ENCODE measurements around the gene SYT11. TPM values are rescaled to one million over a fixed set of nuclear protein-coding genes. Genes with fewer than 3 reads are reported as not detected.
"Not testable (repeated sequence)": the region's sequence is repeated elsewhere in the genome, so short reads cannot be mapped to it uniquely, and the experiment has no call there.

Gene SYT11, protein sequence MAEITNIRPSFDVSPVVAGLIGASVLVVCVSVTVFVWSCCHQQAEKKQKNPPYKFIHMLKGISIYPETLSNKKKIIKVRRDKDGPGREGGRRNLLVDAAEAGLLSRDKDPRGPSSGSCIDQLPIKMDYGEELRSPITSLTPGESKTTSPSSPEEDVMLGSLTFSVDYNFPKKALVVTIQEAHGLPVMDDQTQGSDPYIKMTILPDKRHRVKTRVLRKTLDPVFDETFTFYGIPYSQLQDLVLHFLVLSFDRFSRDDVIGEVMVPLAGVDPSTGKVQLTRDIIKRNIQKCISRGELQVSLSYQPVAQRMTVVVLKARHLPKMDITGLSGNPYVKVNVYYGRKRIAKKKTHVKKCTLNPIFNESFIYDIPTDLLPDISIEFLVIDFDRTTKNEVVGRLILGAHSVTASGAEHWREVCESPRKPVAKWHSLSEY
- 10 to 100 TPM; 17.1 to 29.9 TPM for total RNA-seq

DNA sequence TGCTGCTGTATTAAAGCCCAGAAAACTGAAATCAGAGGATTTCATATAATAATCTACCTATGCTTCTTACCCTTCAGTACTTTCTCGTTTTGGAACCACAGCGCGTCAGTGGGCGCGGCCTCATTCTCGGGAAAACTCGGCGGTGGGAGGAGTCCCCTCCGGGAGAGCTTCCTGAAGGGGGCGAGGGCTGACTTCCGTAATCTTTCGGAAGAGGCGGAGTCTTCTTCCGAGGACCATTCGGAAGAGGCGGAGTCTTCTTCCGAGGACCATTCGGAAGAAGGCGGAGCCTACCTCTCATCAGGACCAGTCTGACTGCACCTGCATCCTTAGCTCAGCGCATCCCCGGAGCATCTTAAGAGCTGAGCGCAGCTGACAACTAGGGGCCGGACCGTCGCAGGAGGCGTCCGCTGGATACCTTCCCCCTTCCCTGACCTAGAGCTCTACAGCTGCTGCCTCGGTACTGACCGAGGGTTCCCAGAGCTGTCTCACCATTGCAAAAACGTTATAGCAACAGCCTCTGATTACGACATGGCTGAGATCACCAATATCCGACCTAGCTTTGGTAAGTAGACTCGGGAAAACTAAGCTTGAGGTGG lies at the start of gene SYT11:
SYT11 (plus strand) TSS at position 334 of the 596 bp plus-strand sequence; CDS start at position 529, 195 bp downstream.
- CTCF ChIA-PET = interaction anchor here (0.6 to 1.9 kb wide), 7 partner anchors 35 to 608 kb away, joined by 3 to 5 read pairs (median 3); no protein-coding TSS in a partner anchor
- peak; percentile 78 for ATAC-seq
- H3K4me3 Mint-ChIP-seq = peak within 1 kb of the TSS; percentile 96
- peaks cover 12% of the 10 kb centered on the region for H3K36me3 Mint-ChIP-seq
- H3K9me3 Mint-ChIP-seq (ENCODE audit: low read depth) = no peaks in the 10 kb centered on the region
- H3K27ac Mint-ChIP-seq = peak within 1 kb of the TSS; percentile 92
- H3K27me3 Mint-ChIP-seq = no peaks in the 10 kb centered on the region
- DNase-seq = peak; percentile 96
- peaks cover 54% of the 10 kb centered on the region for H3K4me1 Mint-ChIP-seq

DNA sequence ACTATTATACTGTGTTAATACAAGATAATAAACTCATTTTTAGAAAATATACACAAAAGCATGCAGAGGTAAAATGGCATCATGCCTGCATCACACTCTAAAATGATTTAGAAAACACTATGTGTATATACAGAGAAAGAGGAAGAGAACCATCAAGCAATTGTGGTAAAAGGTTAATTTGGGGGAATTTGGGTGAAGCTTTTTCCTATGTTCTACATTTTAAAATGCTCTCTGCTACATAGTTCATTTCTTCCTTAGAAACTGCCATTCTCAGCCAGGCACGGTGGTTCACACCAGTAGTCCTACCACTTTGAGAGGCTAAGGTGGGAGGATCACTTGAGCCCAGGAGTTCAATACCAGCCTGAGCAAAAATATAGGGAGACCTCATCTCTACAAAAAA lies 46.5 kb upstream of the SYT11 start:
- no peak overlapping the region for H3K27ac Mint-ChIP-seq
- H3K9me3 Mint-ChIP-seq (ENCODE audit: low read depth) = no peaks in the 10 kb centered on the region
- ATAC-seq (no peak), DNase-seq (no peak)
- H3K27me3 Mint-ChIP-seq = no peaks in the 10 kb centered on the region
- H3K4me3 Mint-ChIP-seq = no peak overlapping the region
- H3K4me1 Mint-ChIP-seq = no peaks in the 10 kb centered on the region
- CTCF ChIA-PET = no interaction called here
- peaks cover 44% of the 10 kb centered on the region for H3K36me3 Mint-ChIP-seq

DNA sequence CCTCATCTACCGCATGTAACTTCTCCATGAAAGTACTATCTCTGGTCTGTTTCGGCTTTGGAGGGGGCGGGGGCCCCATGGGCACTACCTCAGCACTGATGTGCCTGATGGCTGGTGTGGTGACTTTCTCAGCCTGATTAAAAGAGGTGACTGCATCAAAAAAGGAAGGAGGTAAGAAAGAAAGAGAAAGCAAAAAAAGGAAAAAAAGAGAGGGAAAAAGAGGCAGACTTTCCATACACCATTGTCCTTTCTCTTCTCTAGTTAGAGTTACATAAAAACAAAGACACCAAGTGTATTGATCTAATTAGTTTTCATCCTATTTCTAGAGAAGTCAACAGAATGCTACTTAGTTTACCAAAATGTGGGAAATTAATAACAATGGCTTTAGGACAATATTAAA lies 45.7 kb upstream of the SYT11 start:
- H3K36me3 Mint-ChIP-seq = peaks cover 43% of the 10 kb centered on the region
- ATAC-seq (no peak), DNase-seq (no peak)
- H3K9me3 Mint-ChIP-seq (ENCODE audit: low read depth) = no peaks in the 10 kb centered on the region
- no peaks in the 10 kb centered on the region for H3K4me1 Mint-ChIP-seq
- H3K27ac Mint-ChIP-seq = peak overlapping the region; percentile 64
- H3K4me3 Mint-ChIP-seq = no peak overlapping the region
- no peaks in the 10 kb centered on the region for H3K27me3 Mint-ChIP-seq
- CTCF ChIA-PET = no interaction called here

DNA sequence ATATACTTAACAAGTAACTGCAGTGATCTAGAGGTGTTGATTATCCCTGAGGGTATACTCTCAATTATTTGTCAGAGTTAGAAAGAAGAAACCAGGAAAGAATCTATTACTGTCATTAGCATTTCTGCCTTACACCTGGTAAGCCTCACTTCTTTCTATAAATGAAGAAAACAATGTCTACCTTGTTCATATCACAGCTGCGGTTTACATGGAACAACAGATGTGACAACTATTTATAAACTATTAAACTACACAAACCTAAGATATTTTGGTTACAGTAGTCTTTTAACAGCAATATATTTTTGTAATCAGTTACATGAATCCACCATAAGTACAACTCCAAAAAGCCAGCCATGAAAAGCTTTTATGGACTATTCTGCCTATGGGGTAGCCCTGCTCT lies 43.0 kb upstream of the SYT11 start:
- peaks cover 49% of the 10 kb centered on the region for H3K36me3 Mint-ChIP-seq
- no peaks in the 10 kb centered on the region for H3K4me1 Mint-ChIP-seq
- CTCF ChIA-PET = interaction anchor here (0.6 to 0.8 kb wide), 3 partner anchors 11 to 67 kb away, joined by 3 read pairs; no protein-coding TSS in a partner anchor
- H3K4me3 Mint-ChIP-seq = no peak overlapping the region
- no peak for ATAC-seq
- DNase-seq = no peak
- H3K27ac Mint-ChIP-seq = no peak overlapping the region
- no peaks in the 10 kb centered on the region for H3K27me3 Mint-ChIP-seq
- no peaks in the 10 kb centered on the region for H3K9me3 Mint-ChIP-seq (ENCODE audit: low read depth)

DNA sequence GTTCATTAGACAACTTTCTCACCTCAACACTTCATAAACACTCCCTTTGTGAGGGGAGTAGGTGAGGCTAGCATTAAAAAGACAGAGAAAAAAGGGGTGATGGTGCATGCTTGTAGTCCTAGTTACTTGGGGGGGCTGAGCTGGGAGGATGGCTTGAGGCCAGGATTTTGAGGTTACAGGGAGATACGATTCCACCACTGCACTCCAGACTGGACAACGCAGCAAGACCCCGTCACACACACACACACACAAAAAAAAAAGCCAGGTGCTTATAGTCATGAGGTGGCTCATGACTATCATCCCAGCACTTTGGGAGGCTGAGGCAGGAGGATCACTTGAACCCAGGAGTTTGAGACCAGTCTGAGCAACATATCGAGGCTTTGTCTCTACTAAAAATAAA lies 31.9 kb upstream of the SYT11 start:
- Mint-ChIP-seq H3K4me3 (no peak overlapping the region), H3K36me3 (peaks cover 30% of the 10 kb centered on the region), H3K4me1 (peaks cover 4% of the 10 kb centered on the region), H3K27ac (no peak overlapping the region), H3K27me3 (no peaks in the 10 kb centered on the region), H3K9me3 (ENCODE audit: low read depth) (no peaks in the 10 kb centered on the region)
- DNase-seq = no peak
- CTCF ChIA-PET = interaction anchor here (1.0 kb wide), 1 partner anchor 11 kb away, joined by 3 read pairs; no protein-coding TSS in a partner anchor
- no peak for ATAC-seq

DNA sequence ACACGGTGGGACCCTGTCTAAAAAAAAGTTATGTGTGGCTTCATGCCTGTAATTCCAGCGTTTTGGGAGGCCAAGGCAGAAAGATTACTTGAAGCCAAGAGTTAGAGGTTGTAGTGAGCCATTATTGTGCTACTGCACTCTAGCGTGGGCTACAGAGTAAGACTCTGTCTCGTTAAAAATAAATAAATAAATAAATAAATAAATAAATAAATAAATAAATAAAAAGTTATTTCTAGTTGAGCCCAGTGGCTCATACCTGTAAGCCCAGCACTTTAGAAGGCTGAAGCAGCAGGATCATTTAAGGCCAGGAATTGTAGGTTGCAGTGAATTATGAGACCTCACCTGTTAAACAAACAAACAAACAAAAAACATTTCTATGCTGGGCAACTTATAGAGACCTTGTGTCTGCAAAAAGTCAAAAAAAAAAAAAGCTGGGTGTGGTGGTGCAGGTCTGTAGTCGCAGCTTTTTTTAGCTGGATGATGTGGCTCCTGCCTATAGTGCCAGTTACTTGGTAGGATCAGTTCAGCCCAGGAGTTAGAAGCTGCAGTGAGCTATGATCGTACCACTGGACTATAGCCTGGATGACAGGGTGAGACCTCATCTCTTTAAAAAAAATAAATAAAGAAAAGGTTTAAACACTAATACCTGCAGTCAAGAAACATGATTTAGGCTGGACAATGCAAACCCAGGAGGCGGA lies 27.9 kb upstream of the SYT11 start:
- Mint-ChIP-seq H3K4me1 (peaks cover 16% of the 10 kb centered on the region), H3K36me3 (peaks cover 28% of the 10 kb centered on the region), H3K4me3 (no peak overlapping the region), H3K27ac (no peak overlapping the region), H3K27me3 (no peaks in the 10 kb centered on the region), H3K9me3 (ENCODE audit: low read depth) (no peaks in the 10 kb centered on the region)
- no peak for ATAC-seq
- CTCF ChIA-PET = interaction anchor here (0.7 kb wide), 1 partner anchor 115 kb away, joined by 3 read pairs; no protein-coding TSS in a partner anchor
- no peak for DNase-seq

DNA sequence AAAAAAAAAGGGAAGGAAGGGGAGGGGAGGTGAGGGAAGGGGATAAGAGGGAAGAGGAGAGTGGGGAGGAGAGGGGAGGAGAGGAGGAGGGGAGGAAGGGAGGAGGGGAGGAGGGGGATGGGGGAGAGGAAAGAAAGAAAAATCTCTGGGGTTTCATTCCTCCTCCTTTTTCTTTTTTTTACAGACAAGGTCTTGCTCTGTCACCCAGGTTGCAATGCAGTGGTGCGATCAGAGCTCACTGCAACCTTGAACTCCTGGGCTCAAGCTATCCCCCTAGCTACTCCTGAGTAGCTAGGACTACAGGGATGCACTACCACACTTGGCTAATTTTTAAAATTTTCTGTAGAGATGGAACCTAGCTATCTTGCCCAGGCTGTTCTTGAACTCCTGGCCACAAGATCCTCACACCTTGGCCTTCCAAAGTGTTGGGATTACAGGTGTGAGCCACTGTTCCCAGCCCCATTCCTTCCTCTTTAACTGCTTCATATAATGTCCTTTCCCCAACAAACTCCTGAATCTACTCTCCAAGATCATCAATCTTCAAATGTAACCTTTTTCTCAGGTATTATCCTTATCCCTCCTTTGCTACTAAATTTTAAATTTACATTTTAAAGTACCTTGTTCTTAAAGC lies 25.6 kb upstream of the SYT11 start:
- Mint-ChIP-seq H3K27ac (no peak overlapping the region), H3K4me1 (peaks cover 26% of the 10 kb centered on the region), H3K9me3 (ENCODE audit: low read depth) (no peaks in the 10 kb centered on the region), H3K36me3 (peaks cover 24% of the 10 kb centered on the region), H3K27me3 (no peaks in the 10 kb centered on the region), H3K4me3 (no peak overlapping the region)
- ATAC-seq (no peak), DNase-seq (no peak)
- CTCF ChIA-PET = no interaction called here

DNA sequence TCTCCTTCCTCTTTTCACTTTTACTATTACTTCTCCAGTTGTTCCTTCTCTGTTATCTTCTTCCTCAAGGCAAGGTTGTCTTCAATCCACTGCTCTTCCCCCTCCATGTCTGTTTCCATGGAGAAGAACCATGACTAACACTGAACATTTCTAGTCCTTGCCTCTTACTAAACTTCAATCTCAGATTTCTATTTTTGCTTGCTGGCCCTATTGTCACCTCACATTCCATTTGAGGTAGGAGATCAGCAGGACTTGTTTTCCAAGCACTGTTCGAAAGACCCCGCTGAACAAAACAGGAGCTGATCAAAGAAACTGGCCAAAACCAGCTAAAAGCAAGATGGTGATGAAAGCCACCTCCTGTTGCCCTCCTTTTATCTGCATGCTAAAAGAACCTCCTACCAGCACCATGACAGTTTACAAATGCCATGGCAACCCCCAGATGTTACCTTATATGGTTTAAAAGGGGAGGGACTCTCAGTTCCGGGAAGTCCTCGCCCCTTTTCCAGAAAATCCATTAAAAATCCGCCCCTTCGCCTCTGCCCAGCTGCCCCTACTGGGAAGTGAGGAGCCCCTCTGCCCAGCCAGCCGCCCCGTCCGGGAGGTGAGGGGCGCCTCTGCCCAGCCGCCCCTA lies 25.0 kb upstream of the SYT11 start:
- CTCF ChIA-PET = no interaction called here
- DNase-seq = no peak
- no peak overlapping the region for H3K27ac Mint-ChIP-seq

DNA sequence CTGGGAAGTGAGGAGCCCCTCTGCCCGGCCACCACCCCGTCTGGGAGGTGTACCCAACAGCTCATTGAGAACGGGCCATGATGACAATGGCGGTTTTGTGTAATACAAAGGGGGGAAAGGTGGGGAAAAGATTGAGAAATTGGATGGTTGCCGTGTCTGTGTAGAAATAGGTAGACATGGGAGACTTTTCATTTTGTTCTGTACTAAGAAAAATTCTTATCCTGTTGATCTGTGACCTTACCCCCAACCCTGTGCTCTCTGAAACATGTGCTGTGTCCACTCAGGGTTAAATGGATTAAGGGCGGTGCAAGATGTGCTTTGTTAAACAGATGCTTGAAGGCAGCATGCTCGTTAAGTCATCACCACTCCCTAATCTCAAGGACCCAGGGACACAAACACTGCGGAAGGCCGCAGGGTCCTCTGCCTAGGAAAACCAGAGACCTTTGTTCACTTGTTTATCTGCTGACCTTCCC lies 24.4 kb upstream of the SYT11 start:
- peaks cover 26% of the 10 kb centered on the region for H3K36me3 Mint-ChIP-seq

More for the DNA sequence above, 25.0 kb upstream of the SYT11 start:
- ATAC-seq = no peak
- peaks cover 28% of the 10 kb centered on the region for H3K36me3 Mint-ChIP-seq
- H3K9me3 Mint-ChIP-seq (ENCODE audit: low read depth) = no peaks in the 10 kb centered on the region
- no peak overlapping the region for H3K4me3 Mint-ChIP-seq
- H3K4me1 Mint-ChIP-seq = peaks cover 27% of the 10 kb centered on the region
- H3K27me3 Mint-ChIP-seq = no peaks in the 10 kb centered on the region

DNA sequence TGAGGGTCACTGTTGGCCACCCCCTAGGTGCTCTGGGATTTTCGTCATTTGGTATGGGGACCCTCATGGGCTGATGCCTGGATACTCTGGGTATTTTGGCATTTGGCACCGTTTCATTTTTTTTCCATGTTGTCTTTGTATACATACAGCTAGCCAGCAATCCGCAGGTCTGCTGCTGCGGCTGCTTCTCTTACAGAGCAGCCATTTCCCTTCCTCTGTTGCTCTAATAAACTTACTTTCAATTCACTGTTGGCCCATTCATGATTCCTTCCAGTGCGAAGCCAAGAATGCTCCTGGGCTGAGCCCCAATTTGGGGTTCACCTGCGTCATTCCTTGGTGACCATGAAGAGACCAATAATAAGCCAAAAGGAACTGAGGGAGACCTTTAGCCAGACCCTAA lies 23.8 kb upstream of the SYT11 start:
- CTCF ChIA-PET = no interaction called here
- H3K27me3 Mint-ChIP-seq = no peaks in the 10 kb centered on the region
- peaks cover 27% of the 10 kb centered on the region for H3K4me1 Mint-ChIP-seq
- H3K27ac Mint-ChIP-seq = no peak overlapping the region
- no peak overlapping the region for H3K4me3 Mint-ChIP-seq
- H3K36me3 Mint-ChIP-seq = peaks cover 26% of the 10 kb centered on the region
- DNase-seq = no peak
- no peak for ATAC-seq
- H3K9me3 Mint-ChIP-seq (ENCODE audit: low read depth) = no peaks in the 10 kb centered on the region

More for the DNA sequence above, 24.4 kb upstream of the SYT11 start:
- DNase-seq; H3K9me3 Mint-ChIP-seq (ENCODE audit: low read depth); CTCF ChIA-PET; H3K4me3 Mint-ChIP-seq; H3K27ac Mint-ChIP-seq; ATAC-seq; H3K27me3 Mint-ChIP-seq: not testable (repeated sequence)
- peaks cover 27% of the 10 kb centered on the region for H3K4me1 Mint-ChIP-seq

DNA sequence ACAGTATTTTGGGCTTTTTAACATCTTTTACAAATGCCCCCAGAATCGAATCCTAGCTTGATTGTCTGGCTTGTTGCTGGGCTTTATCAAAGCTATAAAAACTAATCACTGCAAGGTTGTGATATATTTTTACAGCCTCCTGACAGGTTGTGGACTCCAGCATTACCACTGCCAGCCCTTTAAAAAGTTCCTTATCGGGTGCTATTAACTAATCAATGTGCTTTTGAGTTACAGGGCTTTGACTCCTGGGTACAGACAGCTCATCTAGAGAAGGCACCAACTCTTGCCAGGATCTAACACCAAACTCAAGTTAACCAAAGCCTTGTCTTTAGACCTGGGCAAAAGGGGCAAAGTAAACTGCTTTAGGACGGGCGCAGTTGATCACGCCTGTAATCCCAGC lies 19.0 kb upstream of the SYT11 start:
- H3K4me3 Mint-ChIP-seq = no peak overlapping the region
- no peaks in the 10 kb centered on the region for H3K27me3 Mint-ChIP-seq
- H3K36me3 Mint-ChIP-seq = peaks cover 34% of the 10 kb centered on the region
- CTCF ChIA-PET = interaction anchor here (1.0 kb wide), 1 partner anchor 749 kb away, joined by 3 read pairs; no protein-coding TSS in a partner anchor
- no peak overlapping the region for H3K27ac Mint-ChIP-seq
- no peak for DNase-seq
- ATAC-seq = no peak
- H3K9me3 Mint-ChIP-seq (ENCODE audit: low read depth) = no peaks in the 10 kb centered on the region
- H3K4me1 Mint-ChIP-seq = peaks cover 33% of the 10 kb centered on the region

DNA sequence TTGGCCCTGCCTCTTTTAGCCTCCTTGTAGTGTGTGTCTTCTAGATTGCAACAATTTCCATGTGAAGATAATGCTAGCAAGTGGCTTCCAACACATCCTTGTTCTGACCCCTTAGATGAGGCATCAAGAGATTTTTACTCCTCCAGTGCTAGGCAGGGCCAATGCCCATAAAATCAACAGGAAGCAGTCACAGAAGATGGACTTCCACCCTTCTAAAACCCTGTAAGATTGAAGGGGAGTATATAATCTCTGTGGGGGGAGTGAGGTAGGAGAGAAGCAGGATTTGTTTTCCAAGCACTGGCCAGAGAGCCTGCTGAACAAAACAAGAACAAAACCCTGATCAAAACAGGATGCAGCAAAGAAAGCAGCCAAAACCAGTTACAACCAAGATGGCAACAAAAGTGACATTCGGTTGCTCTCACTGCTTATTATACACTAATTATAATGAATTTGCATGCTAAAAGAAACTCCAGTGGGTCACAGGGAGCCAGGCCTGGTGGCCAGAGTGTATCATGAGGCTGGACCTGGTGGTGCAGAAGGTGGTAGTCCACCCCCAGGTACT lies 14.4 kb upstream of the SYT11 start:
- ATAC-seq = no peak
- Mint-ChIP-seq H3K9me3 (ENCODE audit: low read depth) (no peaks in the 10 kb centered on the region), H3K4me1 (peaks cover 30% of the 10 kb centered on the region), H3K36me3 (peaks cover 45% of the 10 kb centered on the region), H3K27me3 (no peaks in the 10 kb centered on the region), H3K27ac (peak overlapping the region; percentile 29), H3K4me3 (no peak overlapping the region)
- CTCF ChIA-PET = interaction anchor here (1.3 kb wide), 1 partner anchor 12 kb away, joined by 4 read pairs; the partner anchor contains the start of gene GON4L
- DNase-seq = no peak

Data from activated CD8-positive, alpha-beta memory T cell treated with anti-CD3 and anti-CD28 coated beads, Interleukin-2, amount 10 ng/mL, durations not matched to agents 7 days and 5 days (primary cell).